Mesothelial cell of epicardium (in vitro differentiated cells): ENCODE measurements around the gene CDPF1. TPM values are rescaled to one million over a fixed set of nuclear protein-coding genes. Genes with fewer than 3 reads are reported as not detected.

Source experiments
- DNase-seq, 2 experiments: peaks; one replicate each; pipeline ENCODE4 v3.0.0; 2021; ENCODE audit warnings: low spot score in 2 of 2; ENCODE audit not compliant: unreplicated experiment in 2 of 2
- H3K27ac Mint-ChIP-seq: 2 replicates; pipeline ENCODE4 v1.8.0; 2021; ENCODE audit warnings: mixed read lengths
- H3K27me3 Mint-ChIP-seq: 2 replicates; pipeline ENCODE4 v1.8.0; 2021; ENCODE audit warnings: low read depth, mixed read lengths
- H3K36me3 Mint-ChIP-seq: 2 replicates; pipeline ENCODE4 v1.8.0; 2021; ENCODE audit warnings: mixed read lengths
- H3K4me1 Mint-ChIP-seq: 2 replicates; pipeline ENCODE4 v1.8.0; 2021; ENCODE audit warnings: mixed read lengths
- H3K4me3 Mint-ChIP-seq: 2 replicates; pipeline ENCODE4 v1.8.0; 2021; ENCODE audit warnings: mild to moderate bottlenecking, moderate library complexity, mixed read lengths
- H3K9me3 Mint-ChIP-seq: 2 replicates; pipeline ENCODE4 v1.8.0; 2021; ENCODE audit warnings: mixed read lengths
- total RNA-seq: library from RNA; stranded (reverse); gene quantifications from 3 replicates; pipeline ENCODE4 v1.2.1, GENCODE V29; 2021
- TF ChIP-seq, protein P1 (sequence below): fragments of 200-600 bp; sonication (generic); IDR thresholded peaks from one replicate; pipeline ENCODE4 v1.5.0; 2021; ENCODE audit warnings: antibody characterized with exemption; ENCODE audit not compliant: unreplicated experiment

CDPF1 gene
- total RNA-seq, 1 donor from 2014 or later: 12.8 TPM

DNA sequence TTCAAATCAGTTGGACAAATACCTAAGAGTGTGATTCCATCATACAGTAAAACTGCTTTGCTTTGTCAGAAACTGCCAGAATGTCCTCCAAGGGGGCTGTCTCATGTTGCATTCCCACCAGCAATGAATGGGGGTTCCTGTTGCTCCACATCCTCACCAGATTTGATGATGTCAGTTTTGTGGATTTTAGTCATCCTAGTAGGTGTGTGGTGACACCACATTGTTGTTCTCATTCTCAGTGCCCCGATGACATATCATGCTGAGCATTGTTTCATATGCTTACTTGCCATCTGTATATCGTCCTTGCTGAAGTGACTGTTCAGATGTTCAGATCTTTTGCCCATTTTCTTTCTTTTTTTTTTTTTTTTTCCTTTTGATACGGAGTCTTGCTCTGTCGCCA is 37.0 kb downstream of the CDPF1 start:
- TF ChIP-seq, protein P1, sequence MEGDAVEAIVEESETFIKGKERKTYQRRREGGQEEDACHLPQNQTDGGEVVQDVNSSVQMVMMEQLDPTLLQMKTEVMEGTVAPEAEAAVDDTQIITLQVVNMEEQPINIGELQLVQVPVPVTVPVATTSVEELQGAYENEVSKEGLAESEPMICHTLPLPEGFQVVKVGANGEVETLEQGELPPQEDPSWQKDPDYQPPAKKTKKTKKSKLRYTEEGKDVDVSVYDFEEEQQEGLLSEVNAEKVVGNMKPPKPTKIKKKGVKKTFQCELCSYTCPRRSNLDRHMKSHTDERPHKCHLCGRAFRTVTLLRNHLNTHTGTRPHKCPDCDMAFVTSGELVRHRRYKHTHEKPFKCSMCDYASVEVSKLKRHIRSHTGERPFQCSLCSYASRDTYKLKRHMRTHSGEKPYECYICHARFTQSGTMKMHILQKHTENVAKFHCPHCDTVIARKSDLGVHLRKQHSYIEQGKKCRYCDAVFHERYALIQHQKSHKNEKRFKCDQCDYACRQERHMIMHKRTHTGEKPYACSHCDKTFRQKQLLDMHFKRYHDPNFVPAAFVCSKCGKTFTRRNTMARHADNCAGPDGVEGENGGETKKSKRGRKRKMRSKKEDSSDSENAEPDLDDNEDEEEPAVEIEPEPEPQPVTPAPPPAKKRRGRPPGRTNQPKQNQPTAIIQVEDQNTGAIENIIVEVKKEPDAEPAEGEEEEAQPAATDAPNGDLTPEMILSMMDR: no peak
- no peak for DNase-seq
- Mint-ChIP-seq H3K4me1 (no peaks in the 10 kb centered on the region), H3K9me3 (peaks cover 40% of the 10 kb centered on the region), H3K36me3 (peaks cover 66% of the 10 kb centered on the region), H3K27ac (no peak overlapping the region), H3K27me3 (no peaks in the 10 kb centered on the region), H3K4me3 (no peak overlapping the region)

DNA sequence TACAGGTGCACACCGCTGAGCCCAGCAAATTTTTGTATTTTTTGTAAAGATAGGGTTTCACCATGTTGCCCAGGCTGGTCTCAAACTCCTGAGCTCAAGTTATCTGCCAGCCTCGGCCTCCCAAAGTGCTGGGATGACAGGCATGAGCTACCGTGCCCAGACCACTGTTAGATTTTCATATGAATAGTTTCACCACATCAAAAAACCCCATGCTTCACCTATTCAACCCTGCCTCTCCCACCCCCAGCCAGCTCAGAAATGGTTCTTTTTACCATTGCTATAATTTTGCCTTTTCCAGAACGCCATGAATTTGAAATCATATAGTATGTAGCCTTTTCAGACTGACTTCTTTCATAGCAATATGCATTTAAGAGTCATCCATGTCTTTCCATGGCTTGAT is 37.9 kb downstream of the CDPF1 start:
- no peak for DNase-seq
- Mint-ChIP-seq H3K4me3 (no peak overlapping the region), H3K27ac (no peak overlapping the region), H3K27me3 (no peaks in the 10 kb centered on the region), H3K9me3 (peaks cover 40% of the 10 kb centered on the region), H3K36me3 (peaks cover 64% of the 10 kb centered on the region), H3K4me1 (no peaks in the 10 kb centered on the region)
- TF ChIP-seq, protein P1: no peak

DNA sequence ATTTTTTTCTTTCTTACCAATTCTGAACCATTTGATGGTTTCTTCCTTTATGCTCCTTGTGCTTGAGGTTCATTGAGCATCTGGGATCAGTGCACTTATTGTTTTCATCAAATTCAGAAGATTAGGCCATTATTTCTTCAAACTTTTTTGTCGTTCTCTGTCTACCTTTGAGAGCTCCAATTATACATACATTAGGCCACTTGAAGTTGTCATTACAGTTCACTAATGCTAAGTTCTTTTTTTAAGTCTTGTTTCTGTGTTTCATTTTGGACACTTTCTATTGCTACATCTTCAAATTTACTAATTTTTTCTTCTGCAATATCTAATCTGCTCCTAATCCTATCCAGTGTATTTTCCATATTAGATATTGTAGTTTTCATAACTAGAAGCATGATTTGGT is 40.8 kb downstream of the CDPF1 start:
- no peak for DNase-seq
- TF ChIP-seq, protein P1: no peak
- Mint-ChIP-seq H3K36me3 (peaks cover 56% of the 10 kb centered on the region), H3K4me3 (no peak overlapping the region), H3K27ac (no peak overlapping the region), H3K4me1 (no peaks in the 10 kb centered on the region), H3K9me3 (peaks cover 48% of the 10 kb centered on the region), H3K27me3 (no peaks in the 10 kb centered on the region)

DNA sequence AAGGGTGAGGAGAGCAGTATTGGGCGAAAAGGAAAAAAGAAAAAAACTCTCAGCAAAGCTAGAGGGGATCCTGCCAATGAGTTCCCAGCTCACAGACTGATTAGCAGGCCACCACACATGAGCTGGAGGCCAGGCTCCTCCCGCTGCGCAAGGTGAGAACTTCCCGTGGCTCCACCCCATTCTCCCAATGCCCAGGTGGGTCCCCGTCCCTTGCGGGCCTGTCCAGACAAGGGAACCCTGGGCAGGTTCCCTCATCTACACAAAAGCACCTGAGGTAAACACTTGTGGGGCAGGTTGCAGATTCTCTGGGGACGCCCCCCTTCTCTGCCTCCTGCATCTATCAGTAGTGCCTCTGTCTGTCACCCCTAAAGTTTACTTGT is 46.5 kb downstream of the CDPF1 start:
- H3K27ac Mint-ChIP-seq: no peak overlapping the region
- no peak overlapping the region for H3K4me3 Mint-ChIP-seq
- H3K27me3 Mint-ChIP-seq: no peaks in the 10 kb centered on the region
- peaks cover 36% of the 10 kb centered on the region for H3K36me3 Mint-ChIP-seq
- H3K9me3 Mint-ChIP-seq: peaks cover 16% of the 10 kb centered on the region
- TF ChIP-seq, protein P1: no peak
- DNase-seq: no peak
- no peaks in the 10 kb centered on the region for H3K4me1 Mint-ChIP-seq

DNA sequence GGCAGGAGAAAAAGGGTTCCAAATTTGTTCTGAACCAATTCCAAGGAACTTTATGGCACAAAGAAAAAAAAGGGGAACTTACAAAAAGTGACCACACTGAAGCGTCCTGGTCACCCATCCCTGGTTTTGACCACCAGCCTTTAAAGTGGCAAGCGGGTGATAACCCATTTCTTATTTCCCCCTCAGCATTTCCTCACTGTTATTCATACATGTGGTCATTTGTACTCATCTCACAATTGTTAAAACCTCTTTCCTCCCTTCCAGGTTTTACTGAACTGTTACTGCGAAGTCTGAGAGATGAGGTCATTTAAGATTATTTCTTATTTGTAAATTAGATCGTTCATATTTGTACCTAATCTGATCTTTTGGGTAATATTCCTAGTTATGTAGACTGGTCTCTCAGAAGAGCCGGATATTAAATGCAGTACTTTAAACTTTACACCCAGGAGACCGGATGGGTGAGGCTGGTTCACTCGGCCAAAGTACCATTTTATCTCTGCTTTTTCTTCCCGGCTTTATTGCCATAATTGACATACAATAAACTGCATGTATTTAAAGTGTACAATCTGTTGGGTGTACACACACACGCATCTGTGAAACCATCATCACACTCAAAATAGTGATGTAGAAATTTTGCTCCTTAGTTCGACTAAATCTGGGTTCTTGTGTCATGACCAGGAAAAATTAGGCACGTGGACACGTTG is 47.0 kb downstream of the CDPF1 start:
- Mint-ChIP-seq H3K9me3 (peaks cover 13% of the 10 kb centered on the region), H3K4me1 (no peaks in the 10 kb centered on the region), H3K4me3 (no peak overlapping the region), H3K27ac (no peak overlapping the region), H3K27me3 (no peaks in the 10 kb centered on the region), H3K36me3 (peaks cover 34% of the 10 kb centered on the region)
- TF ChIP-seq, protein P1: no peak
- no peak for DNase-seq
